HCT116 (cell line): Measurements from ENCODE around the gene KISS1R.

Experiments used
- JUND ChIP-seq: IDR thresholded peaks from 2 replicates; pipeline ENCODE4 v1.6.1; 2012
- RAD21 ChIP-seq: IDR thresholded peaks from 2 replicates; pipeline ENCODE4 v1.6.1; 2012; ENCODE audit warnings: low read depth, mild to moderate bottlenecking
- TF ChIP-seq, protein P1 (sequence below), 3 experiments: fragments of 200-600 bp in 1 of 3; sonication (generic) in 1 of 3; IDR thresholded peaks in 2 of 3; conservative IDR thresholded peaks in 1 of 3; 2 replicates each; pipeline ENCODE4 v1.5.1; 2012 to 2017; ENCODE audit warnings: low read depth in 2 of 3, low read length in 2 of 3, antibody characterized with exemption in 1 of 3, borderline replicate concordance in 1 of 3, control low read depth in 1 of 3, mild to moderate bottlenecking in 1 of 3, mixed read lengths in 1 of 3, mixed run types in 1 of 3, moderate library complexity in 1 of 3; ENCODE audit not compliant: insufficient read depth in 1 of 3
- TF ChIP-seq, protein P2 (sequence below): IDR thresholded peaks from 2 replicates; pipeline ENCODE4 v1.6.1; 2012; ENCODE audit warnings: low read depth

DNA sequence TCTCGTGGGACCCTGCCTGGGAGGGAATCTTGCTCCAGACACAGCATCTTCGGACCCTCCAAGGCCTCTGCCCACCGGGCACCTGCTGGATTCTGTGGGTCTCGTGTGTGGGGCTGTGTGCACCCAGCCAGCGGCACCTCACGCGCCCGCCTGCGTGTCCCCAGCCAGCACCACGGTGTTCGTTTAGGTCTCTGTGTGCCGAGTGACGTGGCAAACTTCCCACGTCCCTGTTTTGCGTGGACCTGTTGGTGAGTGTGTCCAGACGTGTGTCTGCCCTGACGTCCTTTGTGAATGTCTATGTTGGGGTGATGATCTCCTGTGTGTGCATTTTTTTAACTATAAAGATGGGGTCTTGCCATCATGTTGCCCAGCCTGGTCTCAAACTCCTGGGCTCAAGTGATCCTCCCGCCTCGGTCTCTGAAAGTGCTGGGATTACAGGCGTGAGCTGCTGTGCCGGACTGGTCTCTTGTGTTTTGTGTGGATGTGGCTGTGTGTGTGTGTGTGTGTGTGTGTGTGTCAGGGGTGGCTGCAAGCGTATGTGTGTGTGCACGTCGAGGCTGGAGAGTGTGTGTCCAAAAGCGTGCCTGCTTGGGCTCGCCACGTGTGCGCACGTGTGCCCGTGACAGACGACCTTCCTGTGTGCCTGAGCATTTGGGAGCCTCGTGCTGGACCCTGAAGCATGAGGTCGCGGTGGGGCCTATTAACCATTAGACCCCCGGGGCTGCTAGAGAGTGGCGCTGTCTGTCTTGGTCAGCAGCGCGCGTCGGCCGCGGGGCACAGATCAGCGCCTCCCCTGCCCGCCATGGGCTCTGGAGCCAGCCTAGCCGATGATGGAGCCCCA lies 24.4 kb downstream of the KISS1R start:
- TF ChIP-seq, protein P1, sequence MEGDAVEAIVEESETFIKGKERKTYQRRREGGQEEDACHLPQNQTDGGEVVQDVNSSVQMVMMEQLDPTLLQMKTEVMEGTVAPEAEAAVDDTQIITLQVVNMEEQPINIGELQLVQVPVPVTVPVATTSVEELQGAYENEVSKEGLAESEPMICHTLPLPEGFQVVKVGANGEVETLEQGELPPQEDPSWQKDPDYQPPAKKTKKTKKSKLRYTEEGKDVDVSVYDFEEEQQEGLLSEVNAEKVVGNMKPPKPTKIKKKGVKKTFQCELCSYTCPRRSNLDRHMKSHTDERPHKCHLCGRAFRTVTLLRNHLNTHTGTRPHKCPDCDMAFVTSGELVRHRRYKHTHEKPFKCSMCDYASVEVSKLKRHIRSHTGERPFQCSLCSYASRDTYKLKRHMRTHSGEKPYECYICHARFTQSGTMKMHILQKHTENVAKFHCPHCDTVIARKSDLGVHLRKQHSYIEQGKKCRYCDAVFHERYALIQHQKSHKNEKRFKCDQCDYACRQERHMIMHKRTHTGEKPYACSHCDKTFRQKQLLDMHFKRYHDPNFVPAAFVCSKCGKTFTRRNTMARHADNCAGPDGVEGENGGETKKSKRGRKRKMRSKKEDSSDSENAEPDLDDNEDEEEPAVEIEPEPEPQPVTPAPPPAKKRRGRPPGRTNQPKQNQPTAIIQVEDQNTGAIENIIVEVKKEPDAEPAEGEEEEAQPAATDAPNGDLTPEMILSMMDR (IDR thresholded peaks at IDR 0.05 in 2 of 3, conservative IDR thresholded peaks at IDR 0.05 in 1 of 3; ENCODE audit: borderline replicate concordance in 1 of 3, insufficient read depth in 1 of 3, low read depth in 2 of 3, low read length in 2 of 3) = no peak
- TF ChIP-seq RAD21 = no peak
- TF ChIP-seq, protein P2, sequence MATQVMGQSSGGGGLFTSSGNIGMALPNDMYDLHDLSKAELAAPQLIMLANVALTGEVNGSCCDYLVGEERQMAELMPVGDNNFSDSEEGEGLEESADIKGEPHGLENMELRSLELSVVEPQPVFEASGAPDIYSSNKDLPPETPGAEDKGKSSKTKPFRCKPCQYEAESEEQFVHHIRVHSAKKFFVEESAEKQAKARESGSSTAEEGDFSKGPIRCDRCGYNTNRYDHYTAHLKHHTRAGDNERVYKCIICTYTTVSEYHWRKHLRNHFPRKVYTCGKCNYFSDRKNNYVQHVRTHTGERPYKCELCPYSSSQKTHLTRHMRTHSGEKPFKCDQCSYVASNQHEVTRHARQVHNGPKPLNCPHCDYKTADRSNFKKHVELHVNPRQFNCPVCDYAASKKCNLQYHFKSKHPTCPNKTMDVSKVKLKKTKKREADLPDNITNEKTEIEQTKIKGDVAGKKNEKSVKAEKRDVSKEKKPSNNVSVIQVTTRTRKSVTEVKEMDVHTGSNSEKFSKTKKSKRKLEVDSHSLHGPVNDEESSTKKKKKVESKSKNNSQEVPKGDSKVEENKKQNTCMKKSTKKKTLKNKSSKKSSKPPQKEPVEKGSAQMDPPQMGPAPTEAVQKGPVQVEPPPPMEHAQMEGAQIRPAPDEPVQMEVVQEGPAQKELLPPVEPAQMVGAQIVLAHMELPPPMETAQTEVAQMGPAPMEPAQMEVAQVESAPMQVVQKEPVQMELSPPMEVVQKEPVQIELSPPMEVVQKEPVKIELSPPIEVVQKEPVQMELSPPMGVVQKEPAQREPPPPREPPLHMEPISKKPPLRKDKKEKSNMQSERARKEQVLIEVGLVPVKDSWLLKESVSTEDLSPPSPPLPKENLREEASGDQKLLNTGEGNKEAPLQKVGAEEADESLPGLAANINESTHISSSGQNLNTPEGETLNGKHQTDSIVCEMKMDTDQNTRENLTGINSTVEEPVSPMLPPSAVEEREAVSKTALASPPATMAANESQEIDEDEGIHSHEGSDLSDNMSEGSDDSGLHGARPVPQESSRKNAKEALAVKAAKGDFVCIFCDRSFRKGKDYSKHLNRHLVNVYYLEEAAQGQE = no peak
- no peak for TF ChIP-seq JUND
